HepG2 (cell line): ENCODE results near the gene OR2B2. TPM values are rescaled to one million over a fixed set of nuclear protein-coding genes. Genes with fewer than 3 reads are reported as not detected.

Experiments
- ASH2L ChIP-seq: fragments of 300-600, 200-600 bp; sonication (generic); IDR thresholded peaks from 2 replicates; pipeline ENCODE4 v1.7.0; 2017; ENCODE audit warnings: low read depth, mild to moderate bottlenecking, moderate library complexity, mixed read lengths, low read length; ENCODE audit not compliant: insufficient read length
- BHLHE40 ChIP-seq: IDR thresholded peaks from 2 replicates; pipeline ENCODE4 v1.6.1; 2011; ENCODE audit warnings: low read length, improper control_type of control experiment
- GLMP ChIP-seq: sonication (generic); formaldehyde crosslinking; IDR thresholded peaks from 2 replicates; pipeline ENCODE4 v1.9.0; 2021; ENCODE audit warnings: missing genetic modification reagents, mild to moderate bottlenecking, borderline replicate concordance
- HOXA3 ChIP-seq: sonication (generic); formaldehyde crosslinking; IDR thresholded peaks from 2 replicates; pipeline ENCODE4 v1.5.0; 2020; ENCODE audit warnings: missing genetic modification reagents
- MAZ ChIP-seq, 2 experiments: sonication (generic) in 1 of 2; formaldehyde crosslinking in 1 of 2; IDR thresholded peaks; 2 replicates each; pipeline versions ENCODE4 v1.5.0 to v1.6.1; 2012 to 2020; ENCODE audit warnings: low read depth in 2 of 2, mild to moderate bottlenecking in 2 of 2, borderline replicate concordance in 1 of 2, improper control_type of control experiment in 1 of 2, low read length in 1 of 2, missing genetic modification reagents in 1 of 2, moderate library complexity in 1 of 2
- MTF1 ChIP-seq: sonication (generic); formaldehyde crosslinking; IDR thresholded peaks from 2 replicates; pipeline ENCODE4 v1.5.0; 2020; ENCODE audit warnings: missing genetic modification reagents
- SMAD9 ChIP-seq: sonication (generic); formaldehyde crosslinking; IDR thresholded peaks from 2 replicates; pipeline ENCODE4 v1.5.1; 2020; ENCODE audit warnings: mild to moderate bottlenecking, missing genetic modification reagents
- U2AF1 ChIP-seq: fragments of 200-400 bp; formaldehyde crosslinking; optimal IDR thresholded peaks from 2 replicates; pipeline ENCODE3; 2017; ENCODE audit warnings: mild to moderate bottlenecking, low read depth, low read length
- ZBTB1 ChIP-seq: sonication (generic); formaldehyde crosslinking; IDR thresholded peaks from 2 replicates; pipeline ENCODE4 v1.4.0; 2020; ENCODE audit warnings: missing genetic modification reagents, borderline replicate concordance
- ZNF101 ChIP-seq: sonication (generic); formaldehyde crosslinking; IDR thresholded peaks from 2 replicates; pipeline ENCODE4 v1.4.0; 2020; ENCODE audit warnings: mild to moderate bottlenecking, low read depth, missing genetic modification reagents, borderline replicate concordance
- ZNF777 ChIP-seq: sonication (generic); formaldehyde crosslinking; IDR thresholded peaks from 2 replicates; pipeline ENCODE4 v1.4.0; 2020; ENCODE audit warnings: missing genetic modification reagents
- polyA plus RNA-seq, 8 experiments: library from polyadenylated mRNA; depleted of rRNA in 3 of 8; stranded (reverse) in 7 of 8; unstranded in 1 of 8; fragments of >200 nt; fragmentation: Illumina TruSeq in 4 of 8; extraction: Trizol in 4 of 8; gene quantifications; 2 replicates each; pipeline versions ENCODE4 v1.2.1 to v1.2.3, GENCODE V29; 2011 to 2016; ENCODE audit warnings: low read depth in 4 of 8, missing spikeins in 1 of 8, mixed read lengths in 1 of 8; ENCODE audit not compliant: insufficient read depth in 1 of 8
- total RNA-seq, 5 experiments: library from RNA; depleted of rRNA; stranded (reverse); fragments of >200 nt; fragmentation: Illumina TruSeq; extraction: Trizol; gene quantifications; 2 replicates each; pipeline ENCODE4 v1.2.3, GENCODE V29; 2016; ENCODE audit warnings: low read depth in 1 of 5
- TF ChIP-seq, protein P1 (sequence below): sonication (generic); formaldehyde crosslinking; IDR thresholded peaks from 2 replicates; pipeline ENCODE4 v1.4.0; 2020; ENCODE audit warnings: missing genetic modification reagents
- TF ChIP-seq, protein P2 (sequence below): IDR thresholded peaks from 2 replicates; pipeline ENCODE4 v1.6.1; 2016; ENCODE audit warnings: missing genetic modification reagents, missing compliant biosample characterization
- TF ChIP-seq, protein P3 (sequence below): sonication (generic); IDR thresholded peaks from 2 replicates; pipeline ENCODE4 v1.6.1; 2016; ENCODE audit warnings: low read depth, borderline replicate concordance

OR2B2 gene
- total and polyA plus RNA-seq, 2 of the 13 experiments (the other 11 are each of a cell fraction or from before 2014, with no cell fraction given): not detected

GRCh38 chr6:27890445-27891319 is 21.5 kb downstream of the OR2B2 start (continued):
- TF ChIP-seq, protein P1, sequence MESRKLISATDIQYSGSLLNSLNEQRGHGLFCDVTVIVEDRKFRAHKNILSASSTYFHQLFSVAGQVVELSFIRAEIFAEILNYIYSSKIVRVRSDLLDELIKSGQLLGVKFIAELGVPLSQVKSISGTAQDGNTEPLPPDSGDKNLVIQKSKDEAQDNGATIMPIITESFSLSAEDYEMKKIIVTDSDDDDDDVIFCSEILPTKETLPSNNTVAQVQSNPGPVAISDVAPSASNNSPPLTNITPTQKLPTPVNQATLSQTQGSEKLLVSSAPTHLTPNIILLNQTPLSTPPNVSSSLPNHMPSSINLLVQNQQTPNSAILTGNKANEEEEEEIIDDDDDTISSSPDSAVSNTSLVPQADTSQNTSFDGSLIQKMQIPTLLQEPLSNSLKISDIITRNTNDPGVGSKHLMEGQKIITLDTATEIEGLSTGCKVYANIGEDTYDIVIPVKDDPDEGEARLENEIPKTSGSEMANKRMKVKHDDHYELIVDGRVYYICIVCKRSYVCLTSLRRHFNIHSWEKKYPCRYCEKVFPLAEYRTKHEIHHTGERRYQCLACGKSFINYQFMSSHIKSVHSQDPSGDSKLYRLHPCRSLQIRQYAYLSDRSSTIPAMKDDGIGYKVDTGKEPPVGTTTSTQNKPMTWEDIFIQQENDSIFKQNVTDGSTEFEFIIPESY (CRISPR knock-in tag): peak; percentile 72; the same call in 1 of the 2 replicates
- no peak for TF ChIP-seq U2AF1
- TF ChIP-seq, protein P2, sequence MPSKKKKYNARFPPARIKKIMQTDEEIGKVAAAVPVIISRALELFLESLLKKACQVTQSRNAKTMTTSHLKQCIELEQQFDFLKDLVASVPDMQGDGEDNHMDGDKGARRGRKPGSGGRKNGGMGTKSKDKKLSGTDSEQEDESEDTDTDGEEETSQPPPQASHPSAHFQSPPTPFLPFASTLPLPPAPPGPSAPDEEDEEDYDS (CRISPR knock-in tag): no peak
- TF ChIP-seq, protein P3, sequence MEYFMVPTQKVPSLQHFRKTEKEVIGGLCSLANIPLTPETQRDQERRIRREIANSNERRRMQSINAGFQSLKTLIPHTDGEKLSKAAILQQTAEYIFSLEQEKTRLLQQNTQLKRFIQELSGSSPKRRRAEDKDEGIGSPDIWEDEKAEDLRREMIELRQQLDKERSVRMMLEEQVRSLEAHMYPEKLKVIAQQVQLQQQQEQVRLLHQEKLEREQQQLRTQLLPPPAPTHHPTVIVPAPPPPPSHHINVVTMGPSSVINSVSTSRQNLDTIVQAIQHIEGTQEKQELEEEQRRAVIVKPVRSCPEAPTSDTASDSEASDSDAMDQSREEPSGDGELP: no peak
- no peak for TF ChIP-seq ZNF101 (CRISPR knock-in tag)
- TF ChIP-seq HOXA3 (CRISPR knock-in tag): peak; percentile 67
- TF ChIP-seq ZBTB1 (CRISPR knock-in tag): no peak
- no peak for TF ChIP-seq MTF1 (CRISPR knock-in tag)
- TF ChIP-seq MAZ (IDR thresholded peaks at IDR 0.05; ENCODE audit: borderline replicate concordance, low read depth, low read length): no peak
- TF ChIP-seq MAZ (CRISPR knock-in tag; IDR thresholded peaks at IDR 0.05; ENCODE audit: low read depth): no peak
- no peak for TF ChIP-seq SMAD9 (CRISPR knock-in tag)
- TF ChIP-seq ZNF777 (CRISPR knock-in tag): no peak
- TF ChIP-seq BHLHE40: no peak
- no peak for TF ChIP-seq ASH2L
- TF ChIP-seq GLMP (CRISPR knock-in tag): no peak
